GM12878 (cell line): Measurements from ENCODE around the gene MNT. TPM values are rescaled to one million over a fixed set of nuclear protein-coding genes. Genes with fewer than 3 reads are reported as not detected.

ENCODE experiments used
- ATF2 ChIP-seq: IDR thresholded peaks from 2 replicates; pipeline ENCODE4 v1.6.1; 2012; ENCODE audit warnings: low read length, inconsistent platforms
- ATF7 ChIP-seq: fragments of 450-650 bp; IDR thresholded peaks from 2 replicates; pipeline ENCODE4 v1.6.1; 2016; ENCODE audit warnings: low read depth, mild to moderate bottlenecking
- BCL11A ChIP-seq: IDR thresholded peaks from 2 replicates; pipeline ENCODE4 v1.6.1; 2011; ENCODE audit warnings: low read depth, low read length
- CREB1 ChIP-seq: IDR thresholded peaks from 2 replicates; pipeline ENCODE4 v1.6.1; 2012; ENCODE audit warnings: low read depth, mild to moderate bottlenecking, inconsistent platforms
- CREM ChIP-seq: IDR thresholded peaks from 2 replicates; pipeline ENCODE4 v1.6.1; 2014; ENCODE audit warnings: antibody characterized with exemption, low read depth
- EED ChIP-seq: sonication (generic); IDR thresholded peaks from 2 replicates; pipeline ENCODE4 v1.6.1; 2016; ENCODE audit warnings: antibody characterized with exemption, low read depth
- EP300 ChIP-seq, 2 experiments: fragments of 150-350 bp in 1 of 2; IDR thresholded peaks; 2 replicates each; pipeline ENCODE4 v1.6.1; 2011 to 2012; ENCODE audit warnings: low read depth in 2 of 2, low read length in 2 of 2, borderline replicate concordance in 1 of 2, improper control_type of control experiment in 1 of 2, inconsistent platforms in 1 of 2; ENCODE audit not compliant: control insufficient read depth in 1 of 2
- FOXM1 ChIP-seq: IDR thresholded peaks from 2 replicates; pipeline ENCODE4 v1.6.1; 2012; ENCODE audit warnings: low read depth, mild to moderate bottlenecking, inconsistent platforms, low read length, moderate library complexity
- GABPA ChIP-seq: IDR thresholded peaks from 2 replicates; pipeline ENCODE4 v1.6.1; 2014; ENCODE audit warnings: antibody characterized with exemption, low read depth, mild to moderate bottlenecking, inconsistent platforms
- HCFC1 ChIP-seq: fragments of 150-350 bp; IDR thresholded peaks from 2 replicates; pipeline ENCODE4 v1.6.1; 2014; ENCODE audit warnings: low read length
- HDAC6 ChIP-seq: fragments of 200-600 bp; sonication (generic); IDR thresholded peaks from one replicate; pipeline ENCODE4 v1.8.0; 2017; ENCODE audit warnings: antibody characterized with exemption; ENCODE audit not compliant: unreplicated experiment
- IKZF1 ChIP-seq: fragments of 450-650 bp; conservative IDR thresholded peaks from 2 replicates; pipeline ENCODE4 v1.6.1; 2017; ENCODE audit warnings: antibody characterized with exemption, mild to moderate bottlenecking
- KLF5 ChIP-seq: fragments of 450-650 bp; IDR thresholded peaks from 2 replicates; pipeline ENCODE4 v1.6.1; 2014; ENCODE audit warnings: mild to moderate bottlenecking; ENCODE audit not compliant: partially characterized antibody
- LARP7 ChIP-seq: fragments of 450-650 bp; IDR thresholded peaks from 2 replicates; pipeline ENCODE4 v1.6.1; 2017; ENCODE audit warnings: mild to moderate bottlenecking
- NFXL1 ChIP-seq: fragments of 450-650 bp; IDR thresholded peaks from 2 replicates; pipeline ENCODE4 v1.6.1; 2017; ENCODE audit warnings: antibody characterized with exemption, mild to moderate bottlenecking, borderline replicate concordance
- SIX5 ChIP-seq: IDR thresholded peaks from 2 replicates; pipeline ENCODE4 v1.6.1; 2011; ENCODE audit warnings: mild to moderate bottlenecking, low read depth, low read length, moderate library complexity; ENCODE audit not compliant: severe bottlenecking
- SRF ChIP-seq, 2 experiments: IDR thresholded peaks; 2 replicates each; pipeline ENCODE4 v1.6.1; 2011; ENCODE audit warnings: low read depth in 2 of 2, low read length in 2 of 2, mild to moderate bottlenecking in 1 of 2, moderate library complexity in 1 of 2
- TBL1XR1 ChIP-seq: IDR thresholded peaks from 2 replicates; pipeline ENCODE4 v1.6.1; 2012; ENCODE audit warnings: low read depth, low read length, improper control_type of control experiment
- ZBTB40 ChIP-seq: fragments of 450-650 bp; IDR thresholded peaks from 2 replicates; pipeline ENCODE4 v1.6.1; 2016; ENCODE audit warnings: mild to moderate bottlenecking, moderate library complexity, borderline replicate concordance
- ZNF384 ChIP-seq: IDR thresholded peaks from 2 replicates; pipeline ENCODE4 v1.6.1; 2012; ENCODE audit warnings: low read depth, mild to moderate bottlenecking, low read length, improper control_type of control experiment, borderline replicate concordance
- ZNF592 ChIP-seq: fragments of 450-650 bp; IDR thresholded peaks from 2 replicates; pipeline ENCODE4 v1.6.1; 2017; ENCODE audit warnings: mild to moderate bottlenecking, moderate library complexity
- polyA plus RNA-seq, 11 experiments: library from polyadenylated mRNA; depleted of rRNA in 4 of 11; unstranded in 6 of 11; stranded (reverse) in 5 of 11; fragments of >200 nt; fragmentation: Nextera tagmentation in 4 of 11; fragmentation: Illumina TruSeq in 1 of 11; extraction: Ambion mirVana in 4 of 11; extraction: Trizol in 1 of 11; gene quantifications; 1 replicate in 1 of 11; 2 replicates in 10 of 11; pipeline versions ENCODE4 v1.2.1 to v1.2.3, GENCODE V29; 2011 to 2016; ENCODE audit warnings: inconsistent platforms in 2 of 11, missing spikeins in 2 of 11, low read depth in 1 of 11
- total RNA-seq, 4 experiments: library from RNA; depleted of rRNA in 3 of 4; stranded (reverse); fragments of >200 nt in 3 of 4; fragmentation: Illumina TruSeq in 1 of 4; extraction: Trizol in 1 of 4; gene quantifications; 2 replicates each; pipeline versions ENCODE4 v1.2.1 to v1.2.3, GENCODE V29; 2013 to 2021

MNT gene
- total and polyA plus RNA-seq, 10 of the 15 experiments (the other 5 are each of a cell fraction or from before 2014, with no cell fraction given) = 0.31 to 15.9 (median 3.8) TPM

GRCh38 chr17:2399572-2400473 lies 1.0 kb downstream of the MNT start (continued):
- TF ChIP-seq HCFC1 (no peak), IKZF1 (peak; percentile 79), ZNF384 (no peak), SIX5 (no peak), EP300 (IDR thresholded peaks at IDR 0.05; ENCODE audit: borderline replicate concordance in 1 of 2, control insufficient read depth in 1 of 2, low read depth in 2 of 2, low read length in 2 of 2) (no peak), SRF (IDR thresholded peaks at IDR 0.05; ENCODE audit: low read depth in 2 of 2, low read length in 2 of 2) (no peak), ATF2 (no peak), ZBTB40 (no peak), ATF7 (peak; percentile 59; the same call in 1 of the 2 replicates), LARP7 (no peak; the same call in 1 of the 2 replicates), TBL1XR1 (no peak), FOXM1 (no peak), HDAC6 (peak; percentile 17), KLF5 (no peak), CREB1 (peak; percentile 90), ZNF592 (no peak), CREM (peak; percentile 54; the same call in 1 of the 2 replicates), BCL11A (no peak), GABPA (no peak), NFXL1 (no peak), EED (no peak)
